Osteoblast (primary cell): ENCODE data around the gene PLEKHN1. TPM values are rescaled to one million over a fixed set of nuclear protein-coding genes. Genes with fewer than 3 reads are reported as not detected.

Source experiments
- DNase-seq: peaks from one replicate; pipeline ENCODE4 v3.0.0; 2011; ENCODE audit warnings: low spot score, mixed read lengths; ENCODE audit not compliant: insufficient read length; ENCODE audit errors: missing footprints
- H2AFZ ChIP-seq: 2 replicates; pipeline ENCODE4 v1.6.0; 2011; ENCODE audit warnings: mild to moderate bottlenecking, low read length
- H3K27ac ChIP-seq: 2 replicates; pipeline ENCODE4 v1.5.1; 2011; ENCODE audit warnings: mild to moderate bottlenecking, low read depth, low read length, moderate library complexity
- H3K27me3 ChIP-seq: 2 replicates; pipeline ENCODE4 v1.6.0; 2012; ENCODE audit warnings: mild to moderate bottlenecking, control low read depth, inconsistent platforms, low read length, moderate library complexity; ENCODE audit not compliant: insufficient read depth
- H3K36me3 ChIP-seq: 2 replicates; pipeline ENCODE4 v1.5.1; 2011; ENCODE audit warnings: mild to moderate bottlenecking, low read length, control low read depth, moderate library complexity; ENCODE audit not compliant: insufficient read depth
- H3K4me1 ChIP-seq: 2 replicates; pipeline ENCODE4 v1.5.1; 2011; ENCODE audit warnings: mild to moderate bottlenecking, low read length, control low read depth, moderate library complexity; ENCODE audit not compliant: insufficient read depth
- H3K4me2 ChIP-seq: 2 replicates; pipeline ENCODE4 v1.6.0; 2011; ENCODE audit warnings: mild to moderate bottlenecking, low read length; ENCODE audit not compliant: insufficient read depth
- H3K4me3 ChIP-seq: fragments of 200-600 bp; sonication (generic); 3 replicates; pipeline ENCODE4 v1.5.1; 2012; ENCODE audit warnings: mild to moderate bottlenecking, low read length, inconsistent platforms; ENCODE audit not compliant: insufficient read depth
- H3K79me2 ChIP-seq: 2 replicates; pipeline ENCODE4 v1.6.0; 2012; ENCODE audit warnings: mild to moderate bottlenecking, low read length, control low read depth, inconsistent platforms; ENCODE audit not compliant: insufficient read depth
- H3K9me3 ChIP-seq: 2 replicates; pipeline ENCODE4 v1.5.1; 2011; ENCODE audit warnings: low read depth, low read length, control low read depth
- H4K20me1 ChIP-seq: 2 replicates; pipeline ENCODE4 v1.6.0; 2012; ENCODE audit warnings: mild to moderate bottlenecking, low read length, control low read depth; ENCODE audit not compliant: insufficient read depth
- CTCF ChIP-seq: IDR thresholded peaks from 2 replicates; pipeline ENCODE4 v1.5.1; 2011; ENCODE audit warnings: mild to moderate bottlenecking, low read depth, low read length, moderate library complexity; ENCODE audit errors: extremely low read depth
- total RNA-seq: library from RNA; depleted of rRNA; stranded (reverse); fragments of >200 nt; gene quantifications from 2 replicates; pipeline ENCODE4 v1.2.3, GENCODE V29; 2012

PLEKHN1 gene
- total RNA-seq, 1 donor: 0.36 TPM

GRCh38 chr1:963301-963651, 3.0 kb upstream of the PLEKHN1 start:
- peaks cover 7% of the 10 kb centered on the region for H4K20me1 ChIP-seq
- H3K4me1 ChIP-seq: peaks cover 13% of the 10 kb centered on the region
- H3K36me3 ChIP-seq: peaks cover 10% of the 10 kb centered on the region
- H3K27ac ChIP-seq: no peak overlapping the region
- H3K9me3 ChIP-seq: no peaks in the 10 kb centered on the region
- H2AFZ ChIP-seq: no peak overlapping the region
- DNase-seq: no peak
- H3K79me2 ChIP-seq: peaks cover 8% of the 10 kb centered on the region
- TF ChIP-seq CTCF: no peak
- H3K4me3 ChIP-seq: no peak overlapping the region
- H3K4me2 ChIP-seq: no peak overlapping the region
- H3K27me3 ChIP-seq: no peaks in the 10 kb centered on the region

- H3K27me3 ChIP-seq: no peaks in the 10 kb centered on the region
- H3K4me1 ChIP-seq: peaks cover 10% of the 10 kb centered on the region
- no peak overlapping the region for H3K27ac ChIP-seq
- peaks cover 10% of the 10 kb centered on the region for H3K36me3 ChIP-seq
- TF ChIP-seq CTCF: no peak
- no peak for DNase-seq
- H3K4me3 ChIP-seq: no peak overlapping the region
- H2AFZ ChIP-seq: no peak overlapping the region
- peaks cover 1% of the 10 kb centered on the region for H3K79me2 ChIP-seq
- peaks cover under 1% of the 10 kb centered on the region for H4K20me1 ChIP-seq
- no peak overlapping the region for H3K4me2 ChIP-seq
- H3K9me3 ChIP-seq: no peaks in the 10 kb centered on the region
These were observed 2.3 kb upstream of the PLEKHN1 start for GRCh38 chr1:963746-964525.

GRCh38 chr1:964691-965525, 1.4 kb upstream of the PLEKHN1 start:
- TF ChIP-seq CTCF: no peak
- H3K9me3 ChIP-seq: no peaks in the 10 kb centered on the region
- H3K27ac ChIP-seq: no peak overlapping the region
- no peak overlapping the region for H3K4me3 ChIP-seq
- no peaks in the 10 kb centered on the region for H4K20me1 ChIP-seq
- H3K27me3 ChIP-seq: no peaks in the 10 kb centered on the region
- H2AFZ ChIP-seq: no peak overlapping the region
- peaks cover 10% of the 10 kb centered on the region for H3K36me3 ChIP-seq
- no peaks in the 10 kb centered on the region for H3K79me2 ChIP-seq
- H3K4me2 ChIP-seq: no peak overlapping the region
- H3K4me1 ChIP-seq: peaks cover 10% of the 10 kb centered on the region
- DNase-seq: no peak
